Measurements from ENCODE around the gene ZNF273. TPM values are rescaled to one million over a fixed set of nuclear protein-coding genes. Genes with fewer than 3 reads are reported as not detected.

ZNF273 gene
- total and polyA plus RNA-seq, 10 donors, result 2.4 to 10.4 (median 6.1) TPM

- intact Hi-C loops (cut with DNase I; ENCODE audit: low total_unique reads), result no loop called here
- no peaks in the 10 kb centered on the region for H3K36me3 ChIP-seq
- no peak overlapping the region for H3K4me3 ChIP-seq
- peaks cover 0 to 66% (median 15%) of the 10 kb centered on the region in 7 donors for H3K27me3 ChIP-seq (replicated peaks in 1 of 7)
- no peak for DNase-seq
- H3K4me1 ChIP-seq, result peaks cover 0 to 20% (median 2%) of the 10 kb centered on the region in 6 donors
- peaks cover 0 to 74% (median 4%) of the 10 kb centered on the region in 8 donors for H3K9me3 ChIP-seq
- no peak for TF ChIP-seq POLR2A (IDR thresholded peaks at IDR 0.05)
- TF ChIP-seq, protein P1, sequence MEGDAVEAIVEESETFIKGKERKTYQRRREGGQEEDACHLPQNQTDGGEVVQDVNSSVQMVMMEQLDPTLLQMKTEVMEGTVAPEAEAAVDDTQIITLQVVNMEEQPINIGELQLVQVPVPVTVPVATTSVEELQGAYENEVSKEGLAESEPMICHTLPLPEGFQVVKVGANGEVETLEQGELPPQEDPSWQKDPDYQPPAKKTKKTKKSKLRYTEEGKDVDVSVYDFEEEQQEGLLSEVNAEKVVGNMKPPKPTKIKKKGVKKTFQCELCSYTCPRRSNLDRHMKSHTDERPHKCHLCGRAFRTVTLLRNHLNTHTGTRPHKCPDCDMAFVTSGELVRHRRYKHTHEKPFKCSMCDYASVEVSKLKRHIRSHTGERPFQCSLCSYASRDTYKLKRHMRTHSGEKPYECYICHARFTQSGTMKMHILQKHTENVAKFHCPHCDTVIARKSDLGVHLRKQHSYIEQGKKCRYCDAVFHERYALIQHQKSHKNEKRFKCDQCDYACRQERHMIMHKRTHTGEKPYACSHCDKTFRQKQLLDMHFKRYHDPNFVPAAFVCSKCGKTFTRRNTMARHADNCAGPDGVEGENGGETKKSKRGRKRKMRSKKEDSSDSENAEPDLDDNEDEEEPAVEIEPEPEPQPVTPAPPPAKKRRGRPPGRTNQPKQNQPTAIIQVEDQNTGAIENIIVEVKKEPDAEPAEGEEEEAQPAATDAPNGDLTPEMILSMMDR (IDR thresholded peaks at IDR 0.05 in 8 of 11, conservative IDR thresholded peaks at IDR 0.05 in 3 of 11), result no peak
- no peak for TF ChIP-seq POLR2AphosphoS5 (IDR thresholded peaks at IDR 0.05)
- WGBS, 5 donors, result 94 to 97% (median 96%) methylated on average over 36 to 38 of the region's 38 CpGs
- no peak overlapping the region for H3K27ac ChIP-seq
Observed at GRCh38 chr7:64880322-64881297, 22.5 kb upstream of the ZNF273 start.

DNA sequence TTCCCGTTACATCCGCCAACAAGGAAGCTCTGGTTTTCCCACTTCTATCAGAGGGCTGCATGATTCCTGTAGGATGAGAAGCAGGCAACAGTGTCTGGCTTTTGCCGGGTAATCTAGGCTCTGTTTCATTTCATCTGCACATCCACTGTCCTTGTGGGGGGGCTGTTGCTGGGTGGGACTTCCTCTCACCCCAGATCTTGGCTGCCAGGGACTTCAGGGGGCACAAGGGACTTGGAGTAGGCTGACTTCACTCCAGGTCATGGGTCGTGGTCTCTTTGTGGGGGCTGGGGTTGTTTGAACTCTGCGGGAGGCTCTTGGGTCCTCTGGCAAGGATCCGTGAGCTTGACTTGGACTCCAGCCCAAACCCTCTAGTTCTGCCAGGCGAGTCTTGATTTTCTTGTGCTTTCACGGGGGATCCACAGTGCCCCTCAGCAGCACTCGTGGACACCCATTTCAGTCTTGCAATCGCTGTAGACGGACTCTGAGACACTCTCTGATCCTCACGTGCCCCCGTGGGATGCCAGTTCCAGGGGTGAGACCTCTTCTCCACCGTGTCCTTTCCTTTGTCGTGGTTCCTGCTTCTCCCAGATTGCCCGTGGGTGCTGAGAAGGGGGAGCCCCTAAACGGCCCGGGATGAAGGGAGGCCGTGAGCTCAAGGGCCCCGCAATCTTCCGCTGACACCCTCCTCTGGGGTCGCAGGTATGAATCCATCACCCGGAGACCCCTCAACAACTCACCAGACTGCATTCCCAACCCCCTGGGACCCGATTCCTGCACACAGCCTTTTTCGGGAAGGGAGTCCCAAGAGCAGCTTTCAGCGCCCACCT lies 21.4 kb upstream of the ZNF273 start:
- intact Hi-C loops (cut with DNase I; ENCODE audit: low total_unique reads), result no loop called here
- 74 to 84% (median 82%) methylated on average over 26 of the region's 26 CpGs for WGBS, 5 donors
- H3K27ac ChIP-seq, result no peak overlapping the region
- peaks cover 0 to 66% (median 4%) of the 10 kb centered on the region in 8 donors for H3K9me3 ChIP-seq
- TF ChIP-seq POLR2A (IDR thresholded peaks at IDR 0.05) (no peak), POLR2AphosphoS5 (IDR thresholded peaks at IDR 0.05) (no peak)
- TF ChIP-seq, protein P1 (IDR thresholded peaks at IDR 0.05 in 8 of 11, conservative IDR thresholded peaks at IDR 0.05 in 3 of 11), result no peak
- H3K36me3 ChIP-seq, result no peaks in the 10 kb centered on the region
- DNase-seq, result no peak
- peaks cover 0 to 64% (median 15%) of the 10 kb centered on the region in 7 donors for H3K27me3 ChIP-seq (replicated peaks in 1 of 7)
- peaks cover 0 to 20% (median 2%) of the 10 kb centered on the region in 6 donors for H3K4me1 ChIP-seq
- peak overlapping the region in 4 of 8 donors; percentile 20 to 55 (median 38) for H3K4me3 ChIP-seq

GRCh38 chr7:64882341-64883112 lies 20.5 kb upstream of the ZNF273 start:
- Histone ChIP-seq H3K27ac (no peak overlapping the region), H3K4me3 (peak overlapping the region; percentile 10 to 55 (median 22)), H3K9me3 (peaks cover 0 to 62% (median 4%) of the 10 kb centered on the region in 8 donors), H3K36me3 (no peaks in the 10 kb centered on the region), H3K4me1 (peaks cover 0 to 15% (median under 1%) of the 10 kb centered on the region in 6 donors), H3K27me3 (replicated peaks in 1 of 7) (peaks cover 0 to 64% (median 15%) of the 10 kb centered on the region in 7 donors)
- WGBS, 5 donors, result 11 to 23% (median 15%) methylated on average over 26 to 55 of the region's 55 CpGs
- TF ChIP-seq, protein P1 (IDR thresholded peaks at IDR 0.05 in 8 of 11, conservative IDR thresholded peaks at IDR 0.05 in 3 of 11), result no peak
- TF ChIP-seq POLR2AphosphoS5 (IDR thresholded peaks at IDR 0.05) (peak in 2 of 3 donors; percentile 4 to 70), POLR2A (IDR thresholded peaks at IDR 0.05) (no peak)
- peak; percentile 78 for DNase-seq
- intact Hi-C loops (cut with DNase I; ENCODE audit: low total_unique reads), result no loop called here

Measured in spleen (tissue), 11 donors.